WTC11 (cell line): ENCODE measurements around the gene IFIH1. TPM values are rescaled to one million over a fixed set of nuclear protein-coding genes. Genes with fewer than 3 reads are reported as not detected.

Source experiments
- ATAC-seq: fragments of 200-7000 bp; cut with Tn5 transposase; 2 replicates; pipeline ENCODE4 v1.10.0; 2021; ENCODE audit warnings: mild to moderate bottlenecking, moderate library complexity
- CTCF ChIA-PET: fragments of 300-600 bp; sonication (Branson Sonifier 250); formaldehyde crosslinking; loops from one replicate; lab custom pipeline; 2021; ENCODE audit warnings: antibody characterized with exemption; lab: Charles Lee
- POLR2A ChIA-PET: fragments of 350-600 bp; sonication (Branson Sonifier 250); formaldehyde crosslinking; loops from one replicate; lab custom pipeline; 2021; ENCODE audit warnings: antibody characterized with exemption; lab: Charles Lee
- DNase-seq: peaks from one replicate; pipeline ENCODE4 v3.0.0; 2021; ENCODE audit warnings: low spot score
- H3K27ac Mint-ChIP-seq: 2 replicates; pipeline ENCODE4 v1.8.0; 2021; ENCODE audit warnings: mixed read lengths
- H3K27me3 Mint-ChIP-seq: 2 replicates; pipeline ENCODE4 v1.8.0; 2021; ENCODE audit warnings: low read depth, mild to moderate bottlenecking, moderate library complexity, mixed read lengths
- H3K36me3 Mint-ChIP-seq: 2 replicates; pipeline ENCODE4 v1.8.0; 2021; ENCODE audit warnings: mixed read lengths
- H3K4me1 Mint-ChIP-seq: 2 replicates; pipeline ENCODE4 v1.8.0; 2022; ENCODE audit warnings: mixed read lengths
- H3K4me3 Mint-ChIP-seq: 2 replicates; pipeline ENCODE4 v1.8.0; 2021; ENCODE audit warnings: mild to moderate bottlenecking, moderate library complexity, mixed read lengths
- H3K9me3 Mint-ChIP-seq: 2 replicates; pipeline ENCODE4 v1.8.0; 2021; ENCODE audit warnings: mixed read lengths
- FOXJ3 ChIP-seq: sonication (generic); formaldehyde crosslinking; IDR thresholded peaks from 2 replicates; pipeline ENCODE4 v1.9.0; 2021; ENCODE audit warnings: missing genetic modification reagents, mild to moderate bottlenecking, borderline replicate concordance
- IRF2 ChIP-seq: sonication (generic); formaldehyde crosslinking; IDR thresholded peaks from 2 replicates; pipeline ENCODE4 v1.8.0; 2022; ENCODE audit warnings: low read depth, missing genetic modification reagents, borderline replicate concordance
- JUN ChIP-seq: sonication (generic); formaldehyde crosslinking; IDR thresholded peaks from 2 replicates; pipeline ENCODE4 v1.8.0; 2023; ENCODE audit warnings: mild to moderate bottlenecking, missing genetic modification reagents
- MXD4 ChIP-seq: fragments of 250-450 bp; sonication (Bioruptor Pico); IDR thresholded peaks from 2 replicates; pipeline ENCODE4 v1.8.0; 2021; ENCODE audit warnings: mild to moderate bottlenecking, moderate library complexity, borderline replicate concordance
- NFATC4 ChIP-seq: fragments of 250-450 bp; sonication (Bioruptor Pico); IDR thresholded peaks from 2 replicates; pipeline ENCODE4 v1.9.0; 2021; ENCODE audit warnings: mild to moderate bottlenecking
- NFE2L1 ChIP-seq: sonication (generic); formaldehyde crosslinking; IDR thresholded peaks from 2 replicates; pipeline ENCODE4 v1.8.1; 2023; ENCODE audit warnings: missing genetic modification reagents
- NR1H2 ChIP-seq: sonication (generic); formaldehyde crosslinking; IDR thresholded peaks from 2 replicates; pipeline ENCODE4 v1.9.0; 2021; ENCODE audit warnings: mild to moderate bottlenecking, moderate library complexity, missing genetic modification reagents
- RORB ChIP-seq: fragments of 250-450 bp; sonication (Bioruptor Pico); IDR thresholded peaks from 2 replicates; pipeline ENCODE4 v1.9.0; 2021; ENCODE audit warnings: mild to moderate bottlenecking
- SMAD4 ChIP-seq: sonication (generic); formaldehyde crosslinking; IDR thresholded peaks from 2 replicates; pipeline ENCODE4 v1.8.0; 2022; ENCODE audit warnings: mild to moderate bottlenecking, missing genetic modification reagents
- total RNA-seq: library from RNA; stranded (reverse); gene quantifications from 3 replicates; pipeline ENCODE4 v1.2.3, GENCODE V29; 2021
- TF ChIP-seq, protein P1 (sequence below): sonication (generic); formaldehyde crosslinking; IDR thresholded peaks from 2 replicates; pipeline ENCODE4 v1.8.1; 2023; ENCODE audit warnings: mild to moderate bottlenecking, missing genetic modification reagents
- TF ChIP-seq, protein P2 (sequence below): sonication (generic); formaldehyde crosslinking; conservative IDR thresholded peaks from 2 replicates; pipeline ENCODE4 v1.8.1; 2022; ENCODE audit warnings: mild to moderate bottlenecking, missing genetic modification reagents
- TF ChIP-seq, protein P3 (sequence below): fragments of 250-450 bp; sonication (Bioruptor Pico); conservative IDR thresholded peaks from 2 replicates; pipeline ENCODE4 v1.9.0; 2021; ENCODE audit warnings: mild to moderate bottlenecking
- TF ChIP-seq, protein P4 (sequence below): fragments of 250-450 bp; sonication (Bioruptor Pico); IDR thresholded peaks from 2 replicates; pipeline ENCODE4 v1.9.0; 2021; ENCODE audit warnings: mild to moderate bottlenecking
- TF ChIP-seq, protein P5 (sequence below): sonication (generic); formaldehyde crosslinking; IDR thresholded peaks from 2 replicates; pipeline ENCODE4 v1.8.1; 2022; ENCODE audit warnings: missing genetic modification reagents, borderline replicate concordance
- TF ChIP-seq, protein P6 (sequence below): sonication (generic); formaldehyde crosslinking; IDR thresholded peaks from 2 replicates; pipeline ENCODE4 v1.8.0; 2023; ENCODE audit warnings: missing genetic modification reagents
- TF ChIP-seq, protein P7 (sequence below): sonication (generic); formaldehyde crosslinking; IDR thresholded peaks from 2 replicates; pipeline ENCODE4 v1.8.0; 2022; ENCODE audit warnings: mild to moderate bottlenecking, missing genetic modification reagents

The IFIH1 gene
- total RNA-seq, 1 experiment from 2014 or later: 1.3 TPM

DNA sequence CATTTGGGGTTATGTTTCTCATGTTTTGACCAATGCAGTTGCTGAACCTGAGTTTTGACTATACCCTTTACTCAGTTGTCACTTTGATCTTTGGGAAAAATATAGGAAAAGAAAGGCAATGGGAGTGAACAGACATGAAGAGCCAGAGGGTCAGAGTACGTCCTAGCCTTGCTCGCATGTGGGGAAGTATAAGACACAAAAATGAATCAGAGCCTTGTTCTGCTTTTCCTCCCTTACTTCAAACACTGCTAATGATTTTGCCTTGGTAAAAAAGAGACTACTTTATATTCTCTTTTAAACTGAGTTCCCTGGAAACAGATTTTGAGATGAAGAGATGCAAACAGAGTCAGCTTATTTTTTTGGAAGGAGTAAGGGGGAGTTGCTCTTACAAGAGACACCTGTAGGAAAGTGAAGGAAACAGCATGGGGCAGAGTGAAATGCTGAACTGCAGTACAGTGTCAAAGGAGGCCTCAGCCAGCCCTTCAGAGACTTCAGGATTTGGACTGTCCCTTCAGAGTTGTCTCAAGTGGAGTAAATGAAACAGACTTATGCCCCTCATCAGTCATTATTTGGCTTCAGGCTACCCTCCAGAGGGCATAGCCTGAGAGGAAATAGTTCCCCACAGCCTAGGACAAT, 64.1 kb downstream of the IFIH1 start (continued):
- TF ChIP-seq, protein P1, sequence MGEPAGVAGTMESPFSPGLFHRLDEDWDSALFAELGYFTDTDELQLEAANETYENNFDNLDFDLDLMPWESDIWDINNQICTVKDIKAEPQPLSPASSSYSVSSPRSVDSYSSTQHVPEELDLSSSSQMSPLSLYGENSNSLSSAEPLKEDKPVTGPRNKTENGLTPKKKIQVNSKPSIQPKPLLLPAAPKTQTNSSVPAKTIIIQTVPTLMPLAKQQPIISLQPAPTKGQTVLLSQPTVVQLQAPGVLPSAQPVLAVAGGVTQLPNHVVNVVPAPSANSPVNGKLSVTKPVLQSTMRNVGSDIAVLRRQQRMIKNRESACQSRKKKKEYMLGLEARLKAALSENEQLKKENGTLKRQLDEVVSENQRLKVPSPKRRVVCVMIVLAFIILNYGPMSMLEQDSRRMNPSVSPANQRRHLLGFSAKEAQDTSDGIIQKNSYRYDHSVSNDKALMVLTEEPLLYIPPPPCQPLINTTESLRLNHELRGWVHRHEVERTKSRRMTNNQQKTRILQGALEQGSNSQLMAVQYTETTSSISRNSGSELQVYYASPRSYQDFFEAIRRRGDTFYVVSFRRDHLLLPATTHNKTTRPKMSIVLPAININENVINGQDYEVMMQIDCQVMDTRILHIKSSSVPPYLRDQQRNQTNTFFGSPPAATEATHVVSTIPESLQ: no peak
- TF ChIP-seq, protein P2, sequence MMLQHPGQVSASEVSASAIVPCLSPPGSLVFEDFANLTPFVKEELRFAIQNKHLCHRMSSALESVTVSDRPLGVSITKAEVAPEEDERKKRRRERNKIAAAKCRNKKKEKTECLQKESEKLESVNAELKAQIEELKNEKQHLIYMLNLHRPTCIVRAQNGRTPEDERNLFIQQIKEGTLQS (CRISPR knock-in tag): no peak
- TF ChIP-seq, protein P3, sequence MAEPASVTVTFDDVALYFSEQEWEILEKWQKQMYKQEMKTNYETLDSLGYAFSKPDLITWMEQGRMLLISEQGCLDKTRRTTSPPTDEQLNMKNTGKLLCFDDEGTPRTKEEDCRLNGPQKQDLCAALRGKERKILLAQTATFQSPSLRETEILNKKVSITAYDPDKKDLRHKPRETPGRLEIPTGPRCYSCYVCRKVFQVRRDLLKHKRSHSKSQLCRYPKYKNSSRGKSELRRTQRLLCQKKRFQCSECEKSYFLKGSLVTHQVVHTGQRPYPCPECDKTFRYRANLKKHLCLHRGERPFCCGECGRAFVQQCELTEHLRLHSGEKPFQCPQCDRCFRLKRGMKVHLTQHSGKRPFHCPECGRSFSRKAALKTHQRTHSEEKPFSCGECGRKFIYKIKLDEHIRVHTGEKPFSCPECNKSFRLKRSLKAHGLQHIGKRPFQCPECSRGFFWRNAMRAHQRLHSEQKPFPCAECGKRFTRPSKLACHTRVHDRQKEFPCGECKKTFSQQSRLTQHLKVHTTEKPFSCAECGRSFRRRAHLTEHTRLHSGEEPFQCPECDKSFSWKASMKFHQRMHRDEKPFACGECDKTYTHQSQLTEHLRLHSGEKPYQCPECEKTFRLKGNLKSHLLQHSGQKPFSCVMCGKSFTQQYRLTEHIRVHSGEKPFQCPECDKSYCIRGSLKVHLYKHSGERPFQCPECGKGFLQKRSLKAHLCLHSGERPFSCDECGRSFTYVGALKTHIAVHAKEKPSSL (CRISPR knock-in tag): no peak
- TF ChIP-seq IRF2 (CRISPR knock-in tag): no peak
- TF ChIP-seq MXD4 (CRISPR knock-in tag): no peak
- TF ChIP-seq, protein P4, sequence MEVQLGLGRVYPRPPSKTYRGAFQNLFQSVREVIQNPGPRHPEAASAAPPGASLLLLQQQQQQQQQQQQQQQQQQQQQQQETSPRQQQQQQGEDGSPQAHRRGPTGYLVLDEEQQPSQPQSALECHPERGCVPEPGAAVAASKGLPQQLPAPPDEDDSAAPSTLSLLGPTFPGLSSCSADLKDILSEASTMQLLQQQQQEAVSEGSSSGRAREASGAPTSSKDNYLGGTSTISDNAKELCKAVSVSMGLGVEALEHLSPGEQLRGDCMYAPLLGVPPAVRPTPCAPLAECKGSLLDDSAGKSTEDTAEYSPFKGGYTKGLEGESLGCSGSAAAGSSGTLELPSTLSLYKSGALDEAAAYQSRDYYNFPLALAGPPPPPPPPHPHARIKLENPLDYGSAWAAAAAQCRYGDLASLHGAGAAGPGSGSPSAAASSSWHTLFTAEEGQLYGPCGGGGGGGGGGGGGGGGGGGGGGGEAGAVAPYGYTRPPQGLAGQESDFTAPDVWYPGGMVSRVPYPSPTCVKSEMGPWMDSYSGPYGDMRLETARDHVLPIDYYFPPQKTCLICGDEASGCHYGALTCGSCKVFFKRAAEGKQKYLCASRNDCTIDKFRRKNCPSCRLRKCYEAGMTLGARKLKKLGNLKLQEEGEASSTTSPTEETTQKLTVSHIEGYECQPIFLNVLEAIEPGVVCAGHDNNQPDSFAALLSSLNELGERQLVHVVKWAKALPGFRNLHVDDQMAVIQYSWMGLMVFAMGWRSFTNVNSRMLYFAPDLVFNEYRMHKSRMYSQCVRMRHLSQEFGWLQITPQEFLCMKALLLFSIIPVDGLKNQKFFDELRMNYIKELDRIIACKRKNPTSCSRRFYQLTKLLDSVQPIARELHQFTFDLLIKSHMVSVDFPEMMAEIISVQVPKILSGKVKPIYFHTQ (CRISPR knock-in tag): no peak
- TF ChIP-seq SMAD4: no peak

DNA sequence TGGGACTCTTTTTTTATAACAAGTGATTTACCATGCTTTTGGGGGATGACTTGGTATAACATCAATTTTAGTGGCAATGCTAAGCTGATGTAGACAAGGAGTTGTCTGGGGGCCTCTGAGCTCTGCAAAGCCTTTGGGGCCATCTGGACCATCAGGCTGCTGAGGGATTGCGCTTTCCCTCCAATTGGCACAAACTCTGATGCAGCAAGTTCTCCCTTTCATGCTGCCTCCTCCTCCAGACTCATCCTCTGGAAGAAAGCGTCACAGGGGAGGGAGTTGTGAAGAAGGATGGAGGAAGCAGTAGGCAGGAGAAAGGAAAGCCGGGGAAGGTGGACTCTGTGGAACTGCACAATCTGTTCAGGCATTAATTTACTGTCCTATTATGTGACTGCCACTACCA, 65.0 kb downstream of the IFIH1 start:
- TF ChIP-seq, protein P5, sequence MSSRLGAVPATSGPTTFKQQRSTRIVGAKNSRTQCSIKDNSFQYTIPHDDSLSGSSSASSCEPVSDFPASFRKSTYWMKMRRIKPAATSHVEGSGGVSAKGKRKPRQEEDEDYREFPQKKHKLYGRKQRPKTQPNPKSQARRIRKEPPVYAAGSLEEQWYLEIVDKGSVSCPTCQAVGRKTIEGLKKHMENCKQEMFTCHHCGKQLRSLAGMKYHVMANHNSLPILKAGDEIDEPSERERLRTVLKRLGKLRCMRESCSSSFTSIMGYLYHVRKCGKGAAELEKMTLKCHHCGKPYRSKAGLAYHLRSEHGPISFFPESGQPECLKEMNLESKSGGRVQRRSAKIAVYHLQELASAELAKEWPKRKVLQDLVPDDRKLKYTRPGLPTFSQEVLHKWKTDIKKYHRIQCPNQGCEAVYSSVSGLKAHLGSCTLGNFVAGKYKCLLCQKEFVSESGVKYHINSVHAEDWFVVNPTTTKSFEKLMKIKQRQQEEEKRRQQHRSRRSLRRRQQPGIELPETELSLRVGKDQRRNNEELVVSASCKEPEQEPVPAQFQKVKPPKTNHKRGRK (CRISPR knock-in tag): no peak
- TF ChIP-seq JUN (CRISPR knock-in tag) (no peak), NR1H2 (no peak), NFE2L1 (CRISPR knock-in tag) (no peak), NFATC4 (CRISPR knock-in tag) (no peak), FOXJ3 (CRISPR knock-in tag) (no peak), RORB (CRISPR knock-in tag) (no peak)
- TF ChIP-seq, protein P6, sequence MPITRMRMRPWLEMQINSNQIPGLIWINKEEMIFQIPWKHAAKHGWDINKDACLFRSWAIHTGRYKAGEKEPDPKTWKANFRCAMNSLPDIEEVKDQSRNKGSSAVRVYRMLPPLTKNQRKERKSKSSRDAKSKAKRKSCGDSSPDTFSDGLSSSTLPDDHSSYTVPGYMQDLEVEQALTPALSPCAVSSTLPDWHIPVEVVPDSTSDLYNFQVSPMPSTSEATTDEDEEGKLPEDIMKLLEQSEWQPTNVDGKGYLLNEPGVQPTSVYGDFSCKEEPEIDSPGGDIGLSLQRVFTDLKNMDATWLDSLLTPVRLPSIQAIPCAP (CRISPR knock-in tag): no peak
- TF ChIP-seq, protein P7, sequence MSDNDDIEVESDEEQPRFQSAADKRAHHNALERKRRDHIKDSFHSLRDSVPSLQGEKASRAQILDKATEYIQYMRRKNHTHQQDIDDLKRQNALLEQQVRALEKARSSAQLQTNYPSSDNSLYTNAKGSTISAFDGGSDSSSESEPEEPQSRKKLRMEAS (CRISPR knock-in tag): no peak
- Mint-ChIP-seq H3K27me3 (no peaks in the 10 kb centered on the region), H3K4me3 (no peak overlapping the region), H3K36me3 (no peaks in the 10 kb centered on the region), H3K9me3 (peaks cover 13% of the 10 kb centered on the region), H3K4me1 (peaks cover 5% of the 10 kb centered on the region; the same call in 1 of the 2 replicates), H3K27ac (no peak overlapping the region)
- no peak for ATAC-seq
- ChIA-PET CTCF (interaction anchor here (0.7 kb wide), 1 partner anchor 28 kb away, joined by 3 read pairs; no protein-coding TSS in a partner anchor), POLR2A (no interaction called here)
- no peak for DNase-seq
